ENCODE results near the gene HOXD1.

Gene HOXD1
- 0 to 0.12 (median 0) reads per million in 9 experiments for total RNA-seq

- peak within 1 kb of the TSS; percentile 84 to 86 for H3K4me3 Mint-ChIP-seq
- peak; percentile 21 for ATAC-seq (replicated peaks)
- no peaks in the 10 kb centered on the region for H3K9me3 Mint-ChIP-seq
- peaks cover 3% of the 10 kb centered on the region for H3K36me3 Mint-ChIP-seq (ENCODE audit: insufficient read depth)
- peaks cover 17% of the 10 kb centered on the region in 2 donors for H3K4me1 Mint-ChIP-seq (ENCODE audit: low read depth in 2 of 2)
- DNase-seq = no peak
- H3K27me3 Mint-ChIP-seq = peaks cover 79 to 92% of the 10 kb centered on the region in 2 donors
- H3K27ac Mint-ChIP-seq = no peak within 1 kb of the TSS
Measured at GRCh38 chr2:176187899-176188773, at the start of gene HOXD1. HOXD1 (plus strand) TSS chr2:176188668; CDS start chr2:176188802, 134 bp downstream.

GRCh38 chr2:176138923-176139660, 49.4 kb upstream of the HOXD1 start:
- peak overlapping the region; percentile 28 to 31 for H3K4me3 Mint-ChIP-seq

GRCh38 chr2:176139661-176140512, 48.6 kb upstream of the HOXD1 start:
- peaks cover 6 to 26% of the 10 kb centered on the region in 2 donors for H3K4me1 Mint-ChIP-seq (ENCODE audit: low read depth in 2 of 2)
- H3K9me3 Mint-ChIP-seq = no peaks in the 10 kb centered on the region
- peaks cover 26% of the 10 kb centered on the region for H3K36me3 Mint-ChIP-seq (ENCODE audit: insufficient read depth)
- ATAC-seq (replicated peaks) (no peak), DNase-seq (no peak)
- H3K27ac Mint-ChIP-seq = no peak overlapping the region
- peaks cover 88 to 100% of the 10 kb centered on the region in 2 donors for H3K27me3 Mint-ChIP-seq
- no peak overlapping the region for H3K4me3 Mint-ChIP-seq

More at GRCh38 chr2:176138923-176139660, 49.4 kb upstream of the HOXD1 start:
- H3K4me1 Mint-ChIP-seq (ENCODE audit: low read depth in 2 of 2) = peaks cover 6 to 26% of the 10 kb centered on the region in 2 donors
- ATAC-seq (replicated peaks) (no peak), DNase-seq (no peak)
- peaks cover 88 to 100% of the 10 kb centered on the region in 2 donors for H3K27me3 Mint-ChIP-seq
- H3K9me3 Mint-ChIP-seq = no peaks in the 10 kb centered on the region
- no peak overlapping the region for H3K27ac Mint-ChIP-seq
- H3K36me3 Mint-ChIP-seq (ENCODE audit: insufficient read depth) = peaks cover 26% of the 10 kb centered on the region

- DNase-seq (peak; percentile 55 to 65 (median 62)), ATAC-seq (replicated peaks) (peak; percentile 90)
- Mint-ChIP-seq H3K4me3 (peak overlapping the region; percentile 34 to 62), H3K36me3 (ENCODE audit: insufficient read depth) (peaks cover 23% of the 10 kb centered on the region), H3K27me3 (peaks cover 88 to 100% of the 10 kb centered on the region in 2 donors), H3K4me1 (ENCODE audit: low read depth in 2 of 2) (peaks cover 3 to 22% of the 10 kb centered on the region in 2 donors), H3K27ac (no peak overlapping the region), H3K9me3 (no peaks in the 10 kb centered on the region)
Measured at GRCh38 chr2:176140513-176141317, 47.8 kb upstream of the HOXD1 start.

GRCh38 chr2:176142281-176142680, 46.2 kb upstream of the HOXD1 start:
- Mint-ChIP-seq H3K4me3 (no peak overlapping the region), H3K27ac (no peak overlapping the region), H3K27me3 (peaks cover 92 to 100% of the 10 kb centered on the region in 2 donors), H3K36me3 (ENCODE audit: insufficient read depth) (peaks cover 19% of the 10 kb centered on the region), H3K9me3 (no peaks in the 10 kb centered on the region), H3K4me1 (ENCODE audit: low read depth in 2 of 2) (peaks cover 0 to 16% of the 10 kb centered on the region in 2 donors)
- ATAC-seq (replicated peaks) (no peak), DNase-seq (no peak)

- Mint-ChIP-seq H3K9me3 (no peaks in the 10 kb centered on the region), H3K27ac (no peak overlapping the region), H3K4me3 (no peak overlapping the region), H3K27me3 (peaks cover 94 to 100% of the 10 kb centered on the region in 2 donors), H3K4me1 (ENCODE audit: low read depth in 2 of 2) (peaks cover 0 to 9% of the 10 kb centered on the region in 2 donors), H3K36me3 (ENCODE audit: insufficient read depth) (peaks cover 9% of the 10 kb centered on the region)
- ATAC-seq (replicated peaks) = no peak
- no peak for DNase-seq
Measured at GRCh38 chr2:176145085-176145969, 43.1 kb upstream of the HOXD1 start.

- Mint-ChIP-seq H3K36me3 (ENCODE audit: insufficient read depth) (peaks cover 7% of the 10 kb centered on the region), H3K27me3 (peaks cover 99 to 100% of the 10 kb centered on the region in 2 donors), H3K27ac (no peak overlapping the region), H3K9me3 (no peaks in the 10 kb centered on the region), H3K4me3 (no peak overlapping the region), H3K4me1 (ENCODE audit: low read depth in 2 of 2) (peaks cover 0 to 4% of the 10 kb centered on the region in 2 donors)
- no peak for ATAC-seq (replicated peaks)
- no peak for DNase-seq
Measured at GRCh38 chr2:176146101-176146500, 42.4 kb upstream of the HOXD1 start.

GRCh38 chr2:176146645-176147044, 41.8 kb upstream of the HOXD1 start:
- Mint-ChIP-seq H3K4me3 (no peak overlapping the region), H3K27me3 (peaks cover 99 to 100% of the 10 kb centered on the region in 2 donors), H3K36me3 (ENCODE audit: insufficient read depth) (peaks cover 2% of the 10 kb centered on the region), H3K9me3 (no peaks in the 10 kb centered on the region), H3K27ac (no peak overlapping the region), H3K4me1 (ENCODE audit: low read depth in 2 of 2) (no peaks in the 10 kb centered on the region)
- DNase-seq = no peak
- ATAC-seq (replicated peaks) = no peak

GRCh38 chr2:176147210-176147799, 41.2 kb upstream of the HOXD1 start:
- H3K4me1 Mint-ChIP-seq (ENCODE audit: low read depth in 2 of 2) = peaks cover 0 to 2% of the 10 kb centered on the region in 2 donors
- ATAC-seq (replicated peaks) = no peak
- no peaks in the 10 kb centered on the region for H3K9me3 Mint-ChIP-seq
- no peak overlapping the region for H3K27ac Mint-ChIP-seq
- peaks cover 94 to 100% of the 10 kb centered on the region in 2 donors for H3K27me3 Mint-ChIP-seq
- DNase-seq = no peak
- H3K4me3 Mint-ChIP-seq = no peak overlapping the region
- no peaks in the 10 kb centered on the region for H3K36me3 Mint-ChIP-seq (ENCODE audit: insufficient read depth)

- H3K27me3 Mint-ChIP-seq = peaks cover 95 to 100% of the 10 kb centered on the region in 2 donors
- H3K4me3 Mint-ChIP-seq = no peak overlapping the region
- no peak for ATAC-seq (replicated peaks)
- H3K4me1 Mint-ChIP-seq (ENCODE audit: low read depth in 2 of 2) = peaks cover 0 to 2% of the 10 kb centered on the region in 2 donors
- DNase-seq = no peak
- H3K36me3 Mint-ChIP-seq (ENCODE audit: insufficient read depth) = no peaks in the 10 kb centered on the region
- no peaks in the 10 kb centered on the region for H3K9me3 Mint-ChIP-seq
- no peak overlapping the region for H3K27ac Mint-ChIP-seq
Measured at GRCh38 chr2:176147800-176148496, 40.5 kb upstream of the HOXD1 start.
